HFF-Myc (cell line): Measurements from ENCODE around the gene GEMIN4.
A peak's percentile ranks its signal among the peaks of the same experiment; 100 is the strongest.

Experiments
- DNase-seq: peaks from one replicate; pipeline ENCODE4 v3.0.0-alpha.2; 2011; ENCODE audit warnings: low read depth; ENCODE audit errors: extremely low read depth
- H3K4me3 ChIP-seq: replicated peaks from 2 replicates; pipeline ENCODE4 v1.5.1; 2011; ENCODE audit warnings: low read depth, mild to moderate bottlenecking, control low read depth, low read length
- TF ChIP-seq, protein P1 (sequence below): IDR thresholded peaks from 2 replicates; pipeline ENCODE4 v1.5.1; 2012; ENCODE audit warnings: mild to moderate bottlenecking, low read depth, low read length, control low read depth; ENCODE audit errors: missing control alignments

The GEMIN4 gene

DNA sequence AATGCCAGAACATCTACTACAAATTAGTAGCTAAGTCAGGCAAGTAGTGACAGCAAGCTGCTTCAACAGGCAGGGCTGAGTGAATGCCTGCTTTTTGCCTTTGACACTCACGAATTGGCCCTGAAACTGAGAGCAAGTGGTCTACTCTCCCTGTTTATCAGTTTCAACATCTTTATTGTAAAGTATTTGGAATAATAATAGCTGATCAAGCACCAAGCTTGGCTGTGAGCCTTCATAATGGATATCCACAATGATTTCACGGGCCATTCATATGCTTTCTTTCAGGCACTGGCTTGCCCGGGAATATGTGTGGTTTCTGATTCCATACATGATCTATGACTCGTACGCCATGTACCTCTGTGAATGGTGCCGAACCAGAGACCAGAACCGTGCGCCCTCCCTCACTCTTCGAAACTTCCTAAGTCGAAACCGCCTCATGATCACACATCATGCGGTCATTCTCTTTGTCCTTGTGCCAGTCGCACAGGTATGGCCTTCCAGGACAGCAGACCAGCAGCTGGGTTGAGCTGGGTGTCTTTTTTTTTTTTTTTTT is 14.4 kb downstream of the GEMIN4 start:
- DNase-seq: no peak
- no peak overlapping the region for H3K4me3 ChIP-seq
- TF ChIP-seq, protein P1, sequence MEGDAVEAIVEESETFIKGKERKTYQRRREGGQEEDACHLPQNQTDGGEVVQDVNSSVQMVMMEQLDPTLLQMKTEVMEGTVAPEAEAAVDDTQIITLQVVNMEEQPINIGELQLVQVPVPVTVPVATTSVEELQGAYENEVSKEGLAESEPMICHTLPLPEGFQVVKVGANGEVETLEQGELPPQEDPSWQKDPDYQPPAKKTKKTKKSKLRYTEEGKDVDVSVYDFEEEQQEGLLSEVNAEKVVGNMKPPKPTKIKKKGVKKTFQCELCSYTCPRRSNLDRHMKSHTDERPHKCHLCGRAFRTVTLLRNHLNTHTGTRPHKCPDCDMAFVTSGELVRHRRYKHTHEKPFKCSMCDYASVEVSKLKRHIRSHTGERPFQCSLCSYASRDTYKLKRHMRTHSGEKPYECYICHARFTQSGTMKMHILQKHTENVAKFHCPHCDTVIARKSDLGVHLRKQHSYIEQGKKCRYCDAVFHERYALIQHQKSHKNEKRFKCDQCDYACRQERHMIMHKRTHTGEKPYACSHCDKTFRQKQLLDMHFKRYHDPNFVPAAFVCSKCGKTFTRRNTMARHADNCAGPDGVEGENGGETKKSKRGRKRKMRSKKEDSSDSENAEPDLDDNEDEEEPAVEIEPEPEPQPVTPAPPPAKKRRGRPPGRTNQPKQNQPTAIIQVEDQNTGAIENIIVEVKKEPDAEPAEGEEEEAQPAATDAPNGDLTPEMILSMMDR: no peak

DNA sequence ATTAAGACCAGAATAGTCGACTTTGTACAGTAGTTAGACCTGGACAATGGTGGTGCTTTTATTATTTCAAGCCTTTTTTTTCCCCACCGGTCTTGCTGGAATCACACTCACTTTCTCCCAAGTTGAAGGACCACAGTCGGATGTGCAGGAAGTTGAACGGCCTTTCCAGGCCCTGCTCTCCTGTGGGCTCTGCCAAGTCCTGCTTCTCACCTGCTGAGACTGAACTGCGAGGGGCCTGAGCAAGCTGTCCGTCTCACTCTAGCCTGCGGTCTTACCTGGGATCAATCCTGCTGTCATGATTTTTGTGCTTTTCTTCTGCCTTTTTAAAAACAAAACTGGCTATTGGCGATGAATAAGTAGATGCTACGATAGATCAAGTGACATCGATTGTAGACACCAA is 18.3 kb downstream of the GEMIN4 start:
- no peak for DNase-seq
- TF ChIP-seq, protein P1: no peak
- peak overlapping the region; percentile 67 for H3K4me3 ChIP-seq

DNA sequence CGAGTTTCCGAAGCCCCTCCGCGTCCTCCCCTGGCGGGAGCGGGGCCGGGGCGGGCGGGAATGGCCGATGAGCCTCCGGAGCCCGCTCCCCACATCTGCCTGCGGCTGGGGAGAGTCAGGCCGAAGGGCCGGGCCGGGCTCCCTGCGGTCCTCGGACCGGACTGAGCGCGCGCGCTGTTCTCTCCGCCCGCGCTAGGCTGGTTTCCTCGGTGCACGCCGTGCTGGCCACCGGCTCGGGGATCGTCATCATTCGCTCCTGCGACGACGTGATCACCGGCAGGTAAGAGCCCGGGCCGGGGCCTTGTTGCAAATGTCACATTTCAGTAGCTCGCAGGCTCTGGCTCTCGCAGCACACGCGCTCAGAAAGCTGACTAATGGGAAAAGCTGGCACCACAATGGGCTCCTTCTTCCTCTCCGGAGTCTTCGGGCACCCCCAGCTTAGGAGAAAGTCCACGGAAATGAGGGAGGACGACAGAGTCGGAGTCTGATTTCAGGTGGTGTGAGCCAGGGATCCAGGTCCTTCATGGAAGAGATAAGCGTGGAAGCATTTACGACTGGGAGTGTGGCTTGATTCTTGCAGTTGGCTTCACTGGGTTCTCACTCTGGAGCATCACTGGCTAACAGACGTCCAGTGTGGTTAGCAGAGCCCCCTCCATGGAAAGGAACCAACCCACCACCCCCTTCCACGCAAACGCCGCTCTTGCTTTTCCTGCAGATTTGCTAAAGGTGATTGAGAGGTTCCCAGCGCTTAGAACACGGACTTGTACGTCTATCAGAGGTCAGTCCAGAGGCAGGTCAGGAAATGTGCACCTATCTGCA is 19.0 kb downstream of the GEMIN4 start:
- TF ChIP-seq, protein P1: no peak
- DNase-seq: no peak
- H3K4me3 ChIP-seq: peak overlapping the region; percentile 67

DNA sequence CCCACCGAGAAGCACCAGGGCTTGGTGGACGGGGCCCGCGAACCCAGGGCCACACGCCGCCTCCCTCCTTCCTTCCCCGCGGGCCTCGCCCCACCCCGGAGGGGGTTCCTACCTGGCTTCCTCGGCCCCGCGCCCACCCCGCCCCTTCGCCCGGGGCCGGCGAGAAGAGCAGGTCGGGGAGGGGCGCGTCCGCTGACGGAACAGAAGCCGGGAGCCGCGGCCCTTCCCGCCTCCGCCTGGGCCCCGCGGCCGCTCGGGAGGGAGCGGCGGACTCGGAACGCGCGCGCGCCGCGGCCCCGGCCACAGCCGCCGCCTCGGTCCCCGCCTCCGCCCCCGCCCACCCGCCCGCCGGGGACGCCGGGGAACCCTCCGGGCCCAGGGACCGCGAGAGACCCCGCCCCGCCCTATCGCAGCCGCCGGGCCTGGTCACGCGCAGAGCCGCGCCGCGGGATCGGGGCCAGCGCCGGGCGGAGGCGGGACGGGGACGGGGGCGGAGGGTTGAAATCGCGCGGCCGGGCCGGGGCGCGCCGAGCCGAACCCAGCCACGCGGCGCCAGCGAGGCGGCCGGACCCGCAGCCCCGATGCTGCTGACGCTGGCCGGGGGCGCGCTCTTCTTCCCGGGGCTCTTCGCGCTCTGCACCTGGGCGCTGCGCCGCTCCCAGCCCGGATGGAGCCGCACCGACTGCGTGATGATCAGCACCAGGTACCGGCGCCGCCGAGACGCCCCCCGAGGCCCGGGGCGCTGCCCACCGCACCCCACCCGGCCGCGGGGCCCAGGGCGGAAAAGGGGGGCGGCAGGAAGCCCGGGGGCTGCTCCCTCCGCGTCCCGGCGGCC is 19.8 kb downstream of the GEMIN4 start, which contains the start of gene TLCD3A:
Gene TLCD3A (plus strand): TSS at position 530 of the 835 bp plus-strand sequence. CDS start 52 bp downstream, at position 582.
- peak within 1 kb of the TSS; percentile 67 for H3K4me3 ChIP-seq
- no peak for DNase-seq
- TF ChIP-seq, protein P1: no peak

DNA sequence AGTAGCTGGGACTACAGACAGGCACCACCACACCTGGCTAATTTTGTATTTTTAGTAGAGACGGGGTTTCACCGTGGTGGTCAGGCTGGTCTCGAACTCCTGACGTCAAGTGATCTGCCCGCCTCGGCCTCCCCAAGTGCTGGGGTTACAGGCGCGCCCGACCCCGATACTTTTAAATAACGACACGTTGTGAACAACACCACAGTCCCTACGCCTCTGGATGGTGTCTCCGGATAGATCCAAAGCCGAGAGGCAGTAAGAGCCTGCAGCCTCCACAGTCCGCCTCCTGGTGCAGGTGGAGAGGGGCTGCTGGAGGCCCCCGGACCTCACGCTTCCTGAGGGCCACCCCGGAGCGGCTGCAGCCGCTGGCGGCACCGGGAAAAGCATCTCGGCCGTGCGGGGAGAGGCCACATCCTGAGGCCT is 20.4 kb downstream of the GEMIN4 start:
- peak overlapping the region; percentile 59 for H3K4me3 ChIP-seq
- DNase-seq: no peak
- TF ChIP-seq, protein P1: no peak

DNA sequence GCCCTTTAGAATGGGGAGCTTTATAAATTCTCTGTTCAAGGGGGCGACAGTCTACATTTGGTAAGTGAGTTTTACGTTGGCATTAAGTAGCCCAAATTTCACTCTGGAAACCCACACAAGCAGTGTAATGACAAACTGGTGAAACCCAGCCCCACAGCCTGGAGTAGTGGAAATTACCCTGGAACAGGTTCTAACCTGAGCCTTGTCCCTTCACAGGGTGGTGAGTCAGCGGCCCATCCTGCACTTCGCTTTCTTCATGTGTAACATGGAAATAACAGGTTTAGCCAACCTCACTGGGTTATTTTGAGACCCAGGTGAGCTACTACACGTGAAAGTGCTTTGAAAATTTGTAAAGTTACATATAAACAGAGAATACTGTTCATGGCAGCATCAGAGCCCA is 23.2 kb downstream of the GEMIN4 start:
- TF ChIP-seq, protein P1: no peak
- DNase-seq: no peak
- H3K4me3 ChIP-seq: no peak overlapping the region
